Measurements from ENCODE around the gene TMEM87B. TPM values are rescaled to one million over a fixed set of nuclear protein-coding genes. Genes with fewer than 3 reads are reported as not detected.
A peak's percentile ranks its signal among the peaks of the same experiment; 100 is the strongest.
"Not testable (repeated sequence)": the region's sequence is repeated elsewhere in the genome, so short reads cannot be mapped to it uniquely, and the experiment has no call there.

Gene TMEM87B
- total RNA-seq, 1 experiment from 2014 or later: 21.9 TPM

GRCh38 chr2:112073875-112074274 is 18.8 kb downstream of the TMEM87B start:
- DNase-seq (ENCODE audit: low read depth): peak; percentile 37

- DNase-seq (ENCODE audit: low read depth): peak; percentile 22
These were observed 19.4 kb downstream of the TMEM87B start for GRCh38 chr2:112074506-112074905.

- peak; percentile 50 for DNase-seq (ENCODE audit: low read depth)
These were observed 20.6 kb downstream of the TMEM87B start for GRCh38 chr2:112075490-112076260.

GRCh38 chr2:112077814-112078213 is 22.7 kb downstream of the TMEM87B start:
- no peak for DNase-seq (ENCODE audit: low read depth)

GRCh38 chr2:112081262-112081661 is 26.2 kb downstream of the TMEM87B start:
- no peak for DNase-seq (ENCODE audit: low read depth)

DNA sequence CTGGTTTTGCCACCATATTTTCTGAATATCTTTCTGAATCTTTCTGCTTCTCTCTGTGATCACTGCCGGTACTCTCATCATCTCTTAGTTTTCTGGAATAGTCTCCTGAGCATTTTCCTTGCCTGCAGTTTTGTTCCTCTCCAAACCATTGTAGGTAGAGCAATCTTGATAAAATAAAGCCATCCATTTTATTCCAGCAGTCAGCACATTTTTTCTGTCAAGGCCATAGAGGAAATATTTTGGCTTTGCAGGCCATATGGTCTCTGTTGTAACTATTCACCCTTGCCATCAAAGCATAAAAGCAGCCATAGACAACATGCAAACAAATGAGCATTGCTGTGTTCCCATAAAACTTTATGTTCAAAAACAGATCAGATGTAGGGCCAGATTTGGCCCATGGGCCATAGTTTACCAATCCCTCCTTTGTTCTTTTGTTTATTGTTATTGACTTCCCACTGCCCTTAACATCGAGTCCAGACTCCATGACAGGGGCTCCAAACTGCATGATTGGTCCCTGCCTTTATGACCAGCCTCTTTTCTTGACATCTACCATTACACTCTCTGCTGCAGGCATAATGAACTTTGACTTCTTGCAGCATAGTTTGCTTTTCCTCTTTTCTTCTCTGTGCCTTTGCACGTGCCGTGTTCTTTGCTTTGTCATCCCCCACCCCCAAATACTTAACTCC is 29.8 kb downstream of the TMEM87B start:
- DNase-seq (ENCODE audit: low read depth): no peak

- DNase-seq (ENCODE audit: low read depth): no peak
These were observed 30.3 kb downstream of the TMEM87B start for GRCh38 chr2:112085375-112085730.

- no peak for DNase-seq (ENCODE audit: low read depth)
These were observed 31.0 kb downstream of the TMEM87B start for GRCh38 chr2:112085916-112086669.

DNA sequence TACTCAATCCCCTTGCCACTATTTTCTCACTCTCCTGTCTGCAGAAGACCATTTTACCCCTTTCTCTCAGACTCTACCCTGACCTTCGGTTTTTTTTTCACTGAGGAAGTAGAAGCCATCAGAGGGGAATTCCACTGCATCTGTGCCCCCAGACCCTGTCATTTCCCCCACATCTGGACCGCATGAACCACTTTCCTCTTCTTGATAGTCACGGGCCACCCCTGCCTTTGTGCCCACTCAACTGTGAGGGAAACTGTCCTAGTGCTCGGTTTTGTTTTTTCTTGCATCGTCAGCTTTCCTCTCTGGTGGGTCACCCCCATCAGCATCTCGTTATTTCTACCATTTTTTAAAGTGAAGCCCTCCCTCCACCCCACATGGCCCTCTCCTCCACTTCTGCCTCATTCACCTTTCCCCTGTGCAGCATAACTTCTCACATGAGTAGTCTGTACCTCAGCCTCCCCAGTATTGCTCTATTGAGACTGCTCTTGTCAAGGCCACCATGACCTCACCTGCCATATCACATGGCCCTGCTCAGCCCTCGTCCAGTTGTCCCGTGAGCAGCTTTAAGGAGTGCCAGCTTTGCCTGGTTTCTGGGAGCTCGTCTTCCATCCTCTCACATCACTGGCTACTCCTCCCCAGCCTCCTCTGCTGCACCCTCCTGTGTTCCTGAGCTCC is 32.4 kb downstream of the TMEM87B start:
- no peak for DNase-seq (ENCODE audit: low read depth)

- DNase-seq (ENCODE audit: low read depth): no peak
These were observed 34.3 kb downstream of the TMEM87B start for GRCh38 chr2:112089375-112089774.

DNA sequence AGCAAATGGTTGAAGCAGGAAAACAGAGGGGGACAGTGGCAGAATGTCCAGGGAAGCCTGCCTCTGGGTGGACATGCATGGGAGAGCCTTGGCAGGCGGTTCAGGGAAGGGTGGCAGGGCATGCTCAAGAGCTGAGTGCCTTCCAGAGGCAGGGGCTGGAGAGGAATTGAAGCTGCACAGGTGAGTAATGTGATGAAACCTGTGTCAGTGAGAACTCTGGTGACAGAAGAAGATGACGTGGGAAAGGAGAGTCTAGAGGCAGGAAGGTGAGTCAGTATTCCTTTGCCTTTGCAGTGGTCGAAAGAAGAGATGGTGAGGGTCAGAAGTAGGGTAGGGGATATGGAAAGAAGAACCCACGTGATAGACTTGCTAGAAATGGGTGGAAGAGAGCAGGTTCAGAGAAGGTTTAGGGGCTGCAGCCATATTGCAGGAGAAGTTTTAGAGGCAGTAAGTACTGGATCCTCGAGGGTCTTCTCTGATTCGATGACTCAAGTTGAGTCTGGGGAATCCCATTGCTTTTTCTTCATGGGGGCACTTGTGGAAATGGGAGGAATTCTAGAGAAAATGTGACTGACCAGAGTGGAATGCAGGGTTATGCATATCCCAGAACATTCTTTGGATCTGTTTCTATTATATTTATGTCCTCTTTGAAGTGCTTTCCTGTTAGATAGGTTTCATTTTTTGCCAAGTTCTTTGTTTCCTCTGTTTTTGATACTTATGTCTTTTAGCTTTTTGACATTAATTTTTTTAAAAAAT is 37.4 kb downstream of the TMEM87B start:
- DNase-seq (ENCODE audit: low read depth): peak; percentile 68

DNA sequence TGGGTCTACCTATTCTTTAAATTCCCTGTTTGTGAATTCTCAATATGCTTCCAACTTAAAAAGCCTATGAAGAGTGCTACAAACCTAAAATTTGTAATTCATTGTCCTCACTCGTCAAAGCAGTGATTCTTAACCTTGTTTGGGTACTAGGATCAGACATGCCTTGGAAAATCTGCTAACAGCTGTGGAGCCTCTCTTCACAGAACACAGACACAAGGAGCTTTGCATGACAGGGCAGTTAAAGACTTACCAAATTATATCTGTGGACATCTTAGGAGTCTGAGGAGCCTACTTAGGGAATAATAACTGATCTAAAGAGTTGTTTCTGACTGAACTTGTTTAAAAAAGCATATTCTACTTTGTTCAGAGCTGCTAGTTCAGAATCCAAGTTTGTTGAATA is 38.1 kb downstream of the TMEM87B start:
- no peak for DNase-seq (ENCODE audit: low read depth)

DNA sequence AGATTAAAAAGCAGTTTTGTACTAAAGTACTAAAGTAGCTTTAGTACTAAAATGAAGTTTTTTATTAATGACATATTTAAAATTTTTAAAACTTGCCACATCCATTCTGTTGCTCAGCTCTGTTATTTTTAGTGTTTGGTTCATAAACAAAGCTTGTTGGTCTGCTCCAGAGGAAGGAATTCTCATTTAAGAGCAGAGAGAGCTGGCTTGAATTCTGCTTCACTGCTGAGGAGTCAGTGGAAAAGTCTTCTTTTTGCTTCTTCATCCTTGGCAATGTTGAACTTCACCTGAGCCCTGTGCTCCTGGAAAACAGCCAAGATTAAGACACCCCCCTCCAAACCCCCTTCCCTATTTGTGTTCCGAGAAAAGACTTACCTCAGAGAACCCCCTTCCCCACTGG is 40.6 kb downstream of the TMEM87B start:
- DNase-seq (ENCODE audit: low read depth): no peak

GRCh38 chr2:112096098-112096497 is 41.0 kb downstream of the TMEM87B start:
- no peak for DNase-seq (ENCODE audit: low read depth)

GRCh38 chr2:112108178-112108832 is 53.2 kb downstream of the TMEM87B start:
- no peak for DNase-seq (ENCODE audit: low read depth)

DNA sequence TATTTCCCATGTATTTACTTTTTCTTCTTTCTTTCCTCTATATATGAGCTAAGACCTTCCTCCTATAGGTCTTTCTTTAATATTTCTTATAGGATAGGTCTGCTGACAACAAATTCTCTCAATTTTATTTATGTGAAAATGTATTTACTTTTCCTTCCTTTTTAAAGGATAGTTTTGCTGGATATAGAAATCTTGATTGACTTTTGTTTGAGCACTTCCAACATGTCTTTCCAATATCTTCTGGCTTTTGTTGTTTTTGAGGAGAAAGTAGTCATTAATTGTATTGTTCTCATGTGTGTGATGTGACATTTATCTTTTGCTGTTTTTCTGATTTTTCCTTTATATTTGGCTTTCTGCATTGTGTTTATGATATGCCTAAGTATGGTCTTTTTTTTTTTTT is 54.2 kb downstream of the TMEM87B start:
- no peak for DNase-seq (ENCODE audit: low read depth)

GRCh38 chr2:112110966-112111365 is 55.9 kb downstream of the TMEM87B start:
- DNase-seq (ENCODE audit: low read depth): peak; percentile 28

- DNase-seq (ENCODE audit: low read depth): not testable (repeated sequence)
These were observed 58.3 kb downstream of the TMEM87B start for GRCh38 chr2:112113354-112113753.

DNA sequence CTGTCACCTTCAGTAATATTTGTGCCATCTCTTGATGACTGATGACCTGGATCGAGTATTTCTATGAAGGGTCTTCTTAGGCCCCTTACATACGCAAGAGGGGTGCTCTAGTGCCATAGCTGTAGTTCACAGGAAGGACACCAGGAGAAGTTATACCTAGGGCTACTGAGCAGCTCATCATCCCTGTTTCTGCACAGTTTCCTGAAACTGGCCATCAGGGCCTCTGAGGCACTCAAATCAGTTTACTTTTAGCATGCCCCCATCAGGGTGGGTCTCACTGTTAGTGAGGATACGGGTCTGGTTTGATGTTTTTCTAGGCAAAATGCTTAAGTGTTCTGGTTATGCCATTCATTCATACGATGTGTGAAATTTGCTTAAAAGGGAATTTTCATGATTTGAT is 63.1 kb downstream of the TMEM87B start:
- DNase-seq (ENCODE audit: low read depth): no peak

GRCh38 chr2:112121682-112122254 is 66.7 kb downstream of the TMEM87B start:
- peak; percentile 48 for DNase-seq (ENCODE audit: low read depth)
